Pancreas (tissue), 10 donors: ENCODE results near the gene ORM1. TPM values are rescaled to one million over a fixed set of nuclear protein-coding genes. Genes with fewer than 3 reads are reported as not detected.

ENCODE experiments used
- ATAC-seq, 4 donors: fragments of 200-7000 bp; cut with Tn5 transposase; one replicate each; pipeline versions ENCODE4 v1.8.0 to v1.9.1; 2020; ENCODE audit warnings: mild to moderate bottlenecking in 4 of 4, moderate library complexity in 4 of 4
- DNase-seq, 6 donors: peaks; one replicate each; pipeline ENCODE4 v3.0.0-alpha.2; 2020
- FAIRE-seq: peaks from 2 replicates; lab custom pipeline; 2012; peaks lifted over from hg19 to GRCh38; lab: Jason Lieb, UNC
- H3K27ac ChIP-seq, 4 donors: fragments of 200-600 bp; sonication (generic); 1 replicate in 3 of 4; 2 replicates in 1 of 4; pipeline versions ENCODE4 v1.5.0 to v1.8.0; 2020
- H3K27me3 ChIP-seq, 4 donors: fragments of 200-600 bp; one replicate each; pipeline ENCODE4 v1.8.0; 2021
- H3K36me3 ChIP-seq, 3 donors: fragments of 200-600 bp; sonication (generic) in 1 of 3; one replicate each; pipeline versions ENCODE4 v1.5.0 to v1.8.0; 2020 to 2021
- H3K4me1 ChIP-seq, 3 donors: fragments of 200-600 bp; one replicate each; pipeline ENCODE4 v1.8.0; 2021
- H3K4me3 ChIP-seq, 4 donors: fragments of 200-600 bp; sonication (generic) in 2 of 4; one replicate each; pipeline versions ENCODE4 v1.5.0 to v1.8.0; 2020 to 2021
- H3K9me3 ChIP-seq, 4 donors: fragments of 200-600 bp; one replicate each; pipeline ENCODE4 v1.8.0; 2021
- CTCF ChIP-seq, 4 donors: fragments of 200-600 bp; sonication (generic) in 3 of 4; IDR thresholded peaks; one replicate each; pipeline versions ENCODE4 v1.5.0 to v1.8.0; 2021; ENCODE audit warnings: antibody characterized with exemption in 4 of 4
- WGBS, 2 donors: extraction: QIAGEN DNeasy Blood & Tissue Kit; methylation state at CpG; one replicate each; pipeline ENCODE4 v1.1.7; 2013; 5-methylcytosine and 5-hydroxymethylcytosine counted together
- intact Hi-C, 3 donors: fragments of 100-400 bp; cut with DNase I; formaldehyde crosslinking; loops; one replicate each; pipeline versions ENCODE4 v1.11.1 to v1.14.2; 2022
- polyA plus RNA-seq, 2 donors: library from polyadenylated mRNA; stranded (reverse); fragments of 200-250 nt; gene quantifications; one replicate each; pipeline ENCODE4 v1.2.3, GENCODE V29; 2013
- total RNA-seq, 6 donors: library from RNA; stranded (reverse); fragmentation: NEBNext Ultra II Directional in 4 of 6; extraction: Animal tissue kit (Norgen Biotek cat#: 25700) in 4 of 6; gene quantifications; one replicate each; pipeline versions ENCODE4 v1.2.1 to v1.2.4, GENCODE V29; 2021 to 2023
- donor health status: healthy with polysubstance abuse.
- donor health status: DM: no; HTN: no; CAD: no; lungs with moderate emphysema.
- donor health status: DM: no; HTN: no; CAD: no.
- donor health status: control.
- donor health status: control.
- donor health status: Bipolar disorder and iron deficiency.
- donor health status: DM: yes; HTN: yes; CAD: no.
- donor health status: DM: no; HTN: no; CAD: no.
- donor health status: DM: no; HTN: no; CAD: no.
- donor health status: DM: yes; HTN: yes; CAD: no.

Gene ORM1
- total and polyA plus RNA-seq, 8 donors = 0.38 to 10.2 (median 0.92) TPM; not detected in 3

GRCh38 chr9:114357911-114358328, 35.0 kb downstream of the ORM1 start:
- no peaks in the 10 kb centered on the region for H3K9me3 ChIP-seq
- no peak overlapping the region for H3K4me3 ChIP-seq
- 92 to 96% methylated on average over 7 to 9 of the region's 9 CpGs for WGBS, 2 donors
- FAIRE-seq (no peak), ATAC-seq (no peak), DNase-seq (peak in 1 of 6 donors; percentile 32)
- H3K4me1 ChIP-seq = no peaks in the 10 kb centered on the region
- TF ChIP-seq CTCF (IDR thresholded peaks at IDR 0.05) = no peak
- no peaks in the 10 kb centered on the region for H3K27me3 ChIP-seq
- H3K27ac ChIP-seq = no peak overlapping the region
- intact Hi-C loops = no loop called here
- H3K36me3 ChIP-seq = peaks cover 0 to 22% (median 5%) of the 10 kb centered on the region in 3 donors

GRCh38 chr9:114359801-114360200, 36.9 kb downstream of the ORM1 start:
- no peaks in the 10 kb centered on the region for H3K4me1 ChIP-seq
- no peak for FAIRE-seq
- TF ChIP-seq CTCF (IDR thresholded peaks at IDR 0.05) = no peak
- ATAC-seq = no peak
- peak in 1 of 6 donors; percentile 23 for DNase-seq
- no peak overlapping the region for H3K4me3 ChIP-seq
- no peaks in the 10 kb centered on the region for H3K9me3 ChIP-seq
- WGBS, 2 donors = 92% methylated on average over 7 of the region's 7 CpGs
- peaks cover 0 to 22% (median 5%) of the 10 kb centered on the region in 3 donors for H3K36me3 ChIP-seq
- H3K27ac ChIP-seq = no peak overlapping the region
- intact Hi-C loops = no loop called here
- no peaks in the 10 kb centered on the region for H3K27me3 ChIP-seq

GRCh38 chr9:114361542-114361941, 38.6 kb downstream of the ORM1 start:
- H3K4me3 ChIP-seq = no peak overlapping the region
- no peak overlapping the region for H3K27ac ChIP-seq
- peaks cover 0 to 22% (median 5%) of the 10 kb centered on the region in 3 donors for H3K36me3 ChIP-seq
- H3K9me3 ChIP-seq = no peaks in the 10 kb centered on the region
- ATAC-seq = no peak
- TF ChIP-seq CTCF (IDR thresholded peaks at IDR 0.05) = no peak
- 91 to 96% methylated on average over 7 of the region's 7 CpGs for WGBS, 2 donors
- no peaks in the 10 kb centered on the region for H3K4me1 ChIP-seq
- no peak for DNase-seq
- H3K27me3 ChIP-seq = no peaks in the 10 kb centered on the region
- intact Hi-C loops = no loop called here
- no peak for FAIRE-seq

- no peak for FAIRE-seq
- Histone ChIP-seq H3K27ac (no peak overlapping the region), H3K4me3 (no peak overlapping the region), H3K27me3 (no peaks in the 10 kb centered on the region), H3K36me3 (peaks cover 0 to 22% (median 5%) of the 10 kb centered on the region in 3 donors), H3K4me1 (no peaks in the 10 kb centered on the region), H3K9me3 (no peaks in the 10 kb centered on the region)
- no peak for TF ChIP-seq CTCF (IDR thresholded peaks at IDR 0.05)
- intact Hi-C loops = no loop called here
- no peak for DNase-seq
- WGBS, 2 donors = 84 to 86% methylated on average over 12 of the region's 12 CpGs
- ATAC-seq = no peak
These were observed 39.5 kb downstream of the ORM1 start for GRCh38 chr9:114362394-114362793.

GRCh38 chr9:114363424-114363823, 40.5 kb downstream of the ORM1 start:
- ATAC-seq (no peak), FAIRE-seq (no peak), DNase-seq (no peak)
- no peaks in the 10 kb centered on the region for H3K9me3 ChIP-seq
- H3K36me3 ChIP-seq = peaks cover 0 to 17% (median under 1%) of the 10 kb centered on the region in 3 donors
- H3K27me3 ChIP-seq = no peaks in the 10 kb centered on the region
- no peak for TF ChIP-seq CTCF (IDR thresholded peaks at IDR 0.05)
- intact Hi-C loops = no loop called here
- WGBS, 2 donors = 50 to 54% methylated on average over 2 of the region's 2 CpGs
- H3K4me3 ChIP-seq = no peak overlapping the region
- H3K27ac ChIP-seq = no peak overlapping the region
- H3K4me1 ChIP-seq = no peaks in the 10 kb centered on the region
